Right atrium auricular region (tissue), 2 donors: ENCODE measurements around the gene PRCD. TPM values are rescaled to one million over a fixed set of nuclear protein-coding genes. Genes with fewer than 3 reads are reported as not detected.
"Not testable (repeated sequence)": the region's sequence is repeated elsewhere in the genome, so short reads cannot be mapped to it uniquely, and the experiment has no call there.

Experiments used
- DNase-seq: peaks from one replicate; pipeline ENCODE4 v3.0.0-alpha.2; 2019; ENCODE audit warnings: low spot score
- H3K27ac ChIP-seq, 2 donors: fragments of 200-600 bp; sonication (generic); 1 replicate in 1 of 2; 2 replicates in 1 of 2; pipeline ENCODE4 v1.5.1; 2016 to 2019
- H3K27me3 ChIP-seq, 2 donors: fragments of 200-600 bp; sonication (generic); one replicate each; pipeline versions ENCODE4 v1.5.1 to v1.6.0; 2017 to 2019
- H3K36me3 ChIP-seq: fragments of 200-600 bp; sonication (generic); one replicate; pipeline ENCODE4 v1.5.1; 2016
- H3K4me1 ChIP-seq, 2 donors: fragments of 200-600 bp; sonication (generic); one replicate each; pipeline versions ENCODE4 v1.5.1 to v1.6.0; 2017 to 2019
- H3K4me3 ChIP-seq, 2 donors: fragments of 200-600 bp; sonication (generic); 1 replicate in 1 of 2; 2 replicates in 1 of 2; pipeline ENCODE4 v1.5.1; 2017 to 2019; ENCODE audit warnings: mild to moderate bottlenecking in 1 of 2, moderate library complexity in 1 of 2
- H3K9me3 ChIP-seq, 2 donors: fragments of 200-600 bp; sonication (generic); one replicate each; pipeline ENCODE4 v1.5.1; 2019
- total RNA-seq, 2 donors: library from RNA; depleted of rRNA; stranded (reverse); fragments of >200 nt; gene quantifications; one replicate each; pipeline ENCODE4 v1.1.0, GENCODE V29; 2016
- TF ChIP-seq, protein P1 (sequence below), 2 donors: fragments of 200-600 bp; sonication (generic); IDR thresholded peaks; one replicate each; pipeline ENCODE4 v1.5.1; 2019; ENCODE audit warnings: antibody characterized with exemption in 2 of 2

PRCD gene
- total RNA-seq, 2 donors from 2014 or later, result 2.1 to 3.5 TPM

DNA sequence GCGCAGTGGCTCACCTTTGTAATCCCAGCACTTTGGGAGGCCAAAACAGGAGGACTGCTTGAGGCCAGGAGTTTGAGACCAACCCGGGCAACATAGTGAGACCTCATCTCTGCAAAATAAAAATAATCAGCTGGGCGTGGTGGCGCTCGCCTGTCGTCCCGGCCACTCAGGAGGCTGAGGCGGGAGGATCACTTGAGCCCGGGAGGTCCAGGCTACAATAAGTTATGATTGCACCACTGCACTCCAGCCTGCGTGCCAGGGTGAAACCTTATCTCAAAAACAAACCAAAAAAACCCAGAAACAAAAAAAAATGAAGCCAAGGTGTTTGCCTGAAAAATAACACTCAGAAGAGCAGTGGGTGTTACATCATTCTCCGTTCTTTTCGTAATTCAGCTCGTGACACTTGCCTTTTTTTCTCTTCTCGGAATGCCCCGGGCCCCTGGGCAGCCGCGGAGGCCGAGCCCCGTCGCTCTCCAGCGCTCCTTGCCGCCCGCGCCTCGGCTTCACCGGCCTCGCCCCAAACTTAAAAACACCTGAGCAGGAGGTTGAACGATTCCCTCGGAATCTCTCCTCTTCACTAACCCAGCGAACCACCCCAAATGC, 17.0 kb downstream of the PRCD start:
- peaks cover 0 to 63% of the 10 kb centered on the region in 2 donors for H3K4me1 ChIP-seq

DNA sequence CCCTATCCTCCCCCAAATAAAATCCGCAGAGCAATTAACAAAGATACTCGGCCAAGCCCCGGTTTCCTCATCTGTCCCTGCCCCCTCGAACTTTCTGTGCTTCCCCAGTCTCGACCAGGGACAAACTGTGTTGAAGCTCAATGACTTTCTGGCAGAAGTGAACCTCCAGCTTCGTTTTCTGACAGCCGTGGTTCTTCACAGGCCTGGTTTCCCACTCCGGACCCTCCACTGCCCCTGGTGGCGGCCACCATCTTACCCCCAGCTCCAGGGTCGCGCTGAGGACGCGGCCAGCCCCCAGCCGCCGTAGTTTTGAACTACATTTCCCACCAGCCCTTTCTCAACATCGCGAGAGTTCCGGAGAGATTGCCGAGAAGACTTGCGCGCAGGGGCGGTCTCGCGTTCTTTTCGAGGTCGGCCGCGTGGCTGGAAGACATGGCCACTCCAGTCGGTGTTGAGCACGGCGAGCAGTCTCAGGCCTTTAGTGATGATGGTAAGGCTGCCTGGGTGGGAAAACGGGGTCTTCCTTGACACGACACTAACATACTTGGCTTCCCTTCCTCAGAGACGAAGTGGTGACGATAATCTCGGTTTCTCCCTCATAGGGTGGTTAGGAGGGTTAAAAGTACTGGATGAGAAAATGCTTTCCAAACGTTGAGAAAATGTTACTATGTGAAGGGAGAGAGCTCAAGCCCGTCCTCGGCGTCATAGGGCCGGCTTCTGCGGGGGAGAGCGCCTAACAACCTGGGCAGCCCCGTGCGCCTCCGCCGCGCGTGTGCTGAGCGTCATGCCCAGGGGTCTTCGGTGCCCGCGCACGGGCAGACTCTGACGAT, 17.7 kb downstream of the PRCD start:
- Histone ChIP-seq H3K9me3 (no peaks in the 10 kb centered on the region), H3K27me3 (no peaks in the 10 kb centered on the region), H3K27ac (peak overlapping the region; percentile 88 to 92), H3K4me1 (peaks cover 0 to 67% of the 10 kb centered on the region in 2 donors), H3K36me3 (peaks cover 11% of the 10 kb centered on the region), H3K4me3 (peak overlapping the region; percentile 69 to 75)
- TF ChIP-seq, protein P1, sequence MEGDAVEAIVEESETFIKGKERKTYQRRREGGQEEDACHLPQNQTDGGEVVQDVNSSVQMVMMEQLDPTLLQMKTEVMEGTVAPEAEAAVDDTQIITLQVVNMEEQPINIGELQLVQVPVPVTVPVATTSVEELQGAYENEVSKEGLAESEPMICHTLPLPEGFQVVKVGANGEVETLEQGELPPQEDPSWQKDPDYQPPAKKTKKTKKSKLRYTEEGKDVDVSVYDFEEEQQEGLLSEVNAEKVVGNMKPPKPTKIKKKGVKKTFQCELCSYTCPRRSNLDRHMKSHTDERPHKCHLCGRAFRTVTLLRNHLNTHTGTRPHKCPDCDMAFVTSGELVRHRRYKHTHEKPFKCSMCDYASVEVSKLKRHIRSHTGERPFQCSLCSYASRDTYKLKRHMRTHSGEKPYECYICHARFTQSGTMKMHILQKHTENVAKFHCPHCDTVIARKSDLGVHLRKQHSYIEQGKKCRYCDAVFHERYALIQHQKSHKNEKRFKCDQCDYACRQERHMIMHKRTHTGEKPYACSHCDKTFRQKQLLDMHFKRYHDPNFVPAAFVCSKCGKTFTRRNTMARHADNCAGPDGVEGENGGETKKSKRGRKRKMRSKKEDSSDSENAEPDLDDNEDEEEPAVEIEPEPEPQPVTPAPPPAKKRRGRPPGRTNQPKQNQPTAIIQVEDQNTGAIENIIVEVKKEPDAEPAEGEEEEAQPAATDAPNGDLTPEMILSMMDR (IDR thresholded peaks at IDR 0.05), result peak; percentile 37 to 63
- peak; percentile 96 for DNase-seq

More for the DNA sequence above, 17.0 kb downstream of the PRCD start:
- Histone ChIP-seq H3K9me3 (no peaks in the 10 kb centered on the region), H3K27ac (peak overlapping the region; percentile 88 to 92), H3K36me3 (peaks cover 9% of the 10 kb centered on the region), H3K27me3 (no peaks in the 10 kb centered on the region), H3K4me3 (peak overlapping the region; percentile 69 to 75)
- TF ChIP-seq, protein P1 (IDR thresholded peaks at IDR 0.05), result no peak
- no peak for DNase-seq

DNA sequence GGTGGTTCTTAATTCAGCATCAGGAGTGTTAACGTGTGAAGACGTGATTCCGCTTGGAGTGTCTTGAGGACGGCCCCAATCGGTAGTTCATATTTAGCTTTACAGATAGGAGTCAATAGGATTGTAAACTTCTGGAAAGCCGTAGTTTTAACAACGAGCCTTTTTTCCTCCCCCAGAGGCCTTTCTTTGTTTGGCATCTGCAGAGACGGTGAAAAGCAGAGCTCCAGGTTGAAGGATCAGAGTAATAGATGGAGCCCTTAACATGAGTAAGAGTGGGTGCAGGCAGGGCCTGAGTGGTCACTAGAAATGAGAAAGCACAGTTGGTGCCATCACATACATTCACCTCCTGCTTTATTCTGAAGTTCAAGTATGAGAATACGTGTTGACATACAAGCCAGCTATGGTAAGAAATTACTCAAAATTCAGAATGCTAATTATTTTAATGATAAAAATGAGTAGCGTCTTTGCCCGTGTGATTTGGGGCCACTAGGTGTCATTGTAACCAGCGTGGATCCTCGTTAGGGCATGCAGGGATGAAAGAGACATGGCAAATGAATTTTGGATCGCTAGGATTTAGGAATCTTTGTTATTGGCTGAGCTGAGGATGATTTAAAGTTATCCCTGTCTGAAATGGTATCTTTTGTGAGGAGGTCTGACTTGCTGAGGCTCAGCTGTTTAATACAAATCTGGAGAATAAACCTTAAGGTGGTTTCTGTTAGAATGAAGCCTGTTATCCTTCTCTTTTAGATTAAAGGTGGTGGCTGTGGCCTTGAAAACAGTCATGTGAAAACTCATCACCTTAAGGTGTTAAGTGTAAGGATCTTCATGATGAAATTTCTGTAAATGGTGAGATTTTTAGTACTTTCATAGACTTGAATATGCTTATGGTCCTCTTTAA, 18.6 kb downstream of the PRCD start:
- H3K27me3 ChIP-seq, result no peaks in the 10 kb centered on the region
- H3K36me3 ChIP-seq, result peaks cover 15% of the 10 kb centered on the region
- no peak for DNase-seq
- TF ChIP-seq, protein P1 (IDR thresholded peaks at IDR 0.05), result peak; percentile 24 to 72
- H3K4me3 ChIP-seq, result peak overlapping the region; percentile 69 to 75
- H3K9me3 ChIP-seq, result no peaks in the 10 kb centered on the region
- H3K27ac ChIP-seq, result peak overlapping the region; percentile 88 to 92
- peaks cover 0 to 72% of the 10 kb centered on the region in 2 donors for H3K4me1 ChIP-seq

DNA sequence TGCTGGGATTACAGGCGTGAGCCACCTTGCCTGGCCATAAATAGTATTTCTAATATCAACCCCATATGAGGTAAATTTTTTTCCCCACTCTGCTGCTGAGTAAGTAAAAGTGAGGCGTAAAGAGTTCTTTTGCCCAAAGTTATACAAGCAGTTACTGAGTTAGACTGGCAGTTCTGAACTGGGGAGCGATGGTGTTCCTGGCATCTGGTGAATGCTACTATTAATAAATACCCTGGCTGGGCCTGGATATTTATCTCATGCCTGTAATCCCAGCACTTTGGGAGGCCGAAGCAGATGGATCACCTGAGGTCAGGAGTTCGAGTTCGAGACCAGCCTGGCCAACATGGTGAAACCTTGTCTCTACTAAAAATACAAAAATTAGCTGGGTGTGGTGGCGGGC, 19.6 kb downstream of the PRCD start:
- peaks cover 0 to 63% of the 10 kb centered on the region in 2 donors for H3K4me1 ChIP-seq
- not testable (repeated sequence) for H3K4me3 ChIP-seq, H3K9me3 ChIP-seq, DNase-seq, H3K27me3 ChIP-seq
- H3K27ac ChIP-seq, result peak overlapping the region; percentile 88 to 92
- H3K36me3 ChIP-seq, result peaks cover 22% of the 10 kb centered on the region

DNA sequence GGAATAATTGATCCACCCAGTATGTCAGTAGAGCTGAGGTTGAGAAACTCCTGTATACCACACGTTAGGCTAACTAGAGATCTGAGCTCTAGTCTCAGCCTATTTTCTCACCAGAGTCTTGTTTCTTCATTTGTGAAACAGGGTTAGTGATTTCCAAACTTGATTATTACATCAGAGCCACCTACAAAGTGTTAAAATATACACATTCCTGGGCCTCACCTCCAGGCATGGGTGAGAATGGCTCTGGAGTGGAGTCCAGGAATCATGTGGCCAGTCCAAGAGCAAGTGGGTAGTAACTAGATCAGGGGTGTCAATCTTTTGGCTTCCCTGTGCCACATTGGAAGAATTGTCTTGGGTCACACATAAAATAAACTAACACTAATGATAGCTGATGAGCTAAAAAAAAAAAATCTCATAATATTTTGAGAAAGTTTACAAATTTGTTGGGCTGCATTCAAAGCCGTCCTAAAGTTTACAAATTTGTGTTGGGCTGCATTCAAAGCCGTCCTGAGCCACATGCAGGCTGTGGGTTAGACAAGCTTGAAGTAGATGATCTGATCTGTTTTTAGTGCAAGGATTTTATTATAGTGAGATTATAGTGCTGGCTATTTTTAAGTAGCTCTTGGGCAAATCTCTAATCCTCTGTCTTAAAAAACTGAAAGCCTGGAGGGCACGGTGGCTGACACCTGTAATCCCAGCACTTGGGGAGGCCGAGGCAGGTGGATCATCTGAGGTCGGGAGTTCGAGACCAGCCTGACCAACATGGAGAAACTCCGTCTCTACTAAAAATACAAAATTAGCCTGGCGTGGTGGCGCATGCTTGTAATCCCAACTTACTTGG, 20.4 kb downstream of the PRCD start:
- Histone ChIP-seq H3K27ac (peak overlapping the region; percentile 88 to 92), H3K4me3 (no peak overlapping the region), H3K36me3 (peaks cover 29% of the 10 kb centered on the region), H3K27me3 (no peaks in the 10 kb centered on the region), H3K4me1 (peaks cover 0 to 59% of the 10 kb centered on the region in 2 donors), H3K9me3 (no peaks in the 10 kb centered on the region)
- TF ChIP-seq, protein P1 (IDR thresholded peaks at IDR 0.05), result no peak
- DNase-seq, result no peak
